NCI-H69 (cell line): Measurements from ENCODE around the gene FIBP.

Experiments
- DNase-seq: peaks from one replicate; lab custom pipeline; 2025; lab: John Stamatoyannopoulos, UW

Gene FIBP

DNA sequence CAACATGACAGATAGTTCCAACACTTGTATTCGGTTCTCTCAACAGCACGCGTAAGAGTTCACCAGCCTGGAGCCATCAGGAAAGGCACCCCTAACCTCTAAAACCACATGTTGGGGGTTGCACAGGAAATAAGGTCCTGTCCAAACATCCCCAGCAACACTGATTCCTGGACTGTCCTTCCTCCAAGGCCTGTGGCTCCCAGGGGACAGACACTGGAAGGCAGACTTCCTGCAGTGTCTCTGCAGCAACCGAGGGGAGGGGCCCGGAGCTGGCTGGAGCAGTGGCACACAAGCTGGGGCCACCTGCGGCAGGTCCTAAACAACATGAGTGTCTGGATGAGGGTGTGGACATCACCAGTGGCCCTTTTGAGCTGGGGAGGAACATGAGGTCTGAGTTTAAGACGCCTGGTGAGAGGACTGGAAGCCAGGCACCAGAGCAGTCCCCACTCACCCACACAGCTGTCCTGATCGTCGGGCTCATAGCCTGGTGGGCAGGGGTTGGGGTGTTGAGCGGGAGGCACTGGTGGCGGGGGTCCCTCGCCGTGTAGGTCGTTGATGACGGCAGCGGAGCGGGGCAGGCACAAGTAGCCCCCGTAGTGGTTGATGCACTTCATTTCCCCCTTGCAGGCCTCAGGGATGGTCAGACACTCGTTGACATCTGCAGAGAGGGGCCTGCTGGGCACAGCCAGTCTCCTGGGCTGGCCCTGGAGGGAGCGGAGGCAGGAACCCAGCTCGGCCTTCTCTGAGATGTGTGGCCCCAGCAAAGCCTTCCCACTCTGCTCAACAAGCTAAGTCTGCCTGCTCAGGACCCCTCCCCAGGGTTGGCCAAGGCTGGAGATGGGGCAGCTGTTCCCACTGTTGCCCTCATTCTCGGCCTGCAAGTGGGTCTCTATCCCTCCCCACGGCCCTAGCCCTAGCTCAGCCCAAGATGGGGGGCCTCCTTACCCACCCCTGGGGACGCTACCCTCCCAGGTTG is 17.3 kb downstream of the FIBP start:
- DNase-seq, result peak; percentile 86

DNA sequence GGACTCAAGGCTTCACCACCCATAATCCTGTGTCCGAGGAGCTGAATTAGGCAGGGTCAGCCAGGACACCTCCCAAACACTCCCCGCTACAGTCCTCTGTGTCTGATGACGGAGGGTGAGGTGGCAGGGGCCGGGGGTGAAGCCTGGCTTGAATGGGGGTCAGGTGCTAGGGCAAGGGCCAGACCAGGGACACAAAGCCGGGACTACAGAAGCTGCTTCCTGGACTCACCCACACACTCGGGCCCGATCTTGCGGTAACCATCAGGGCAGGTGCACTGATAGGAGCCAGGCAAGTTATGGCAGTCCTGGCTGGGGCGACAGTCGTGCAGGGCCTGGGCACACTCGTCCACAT is 18.0 kb downstream of the FIBP start:
- no peak for DNase-seq

- DNase-seq, result no peak
These were observed 18.5 kb downstream of the FIBP start for GRCh38 chr11:65869643-65870306.

DNA sequence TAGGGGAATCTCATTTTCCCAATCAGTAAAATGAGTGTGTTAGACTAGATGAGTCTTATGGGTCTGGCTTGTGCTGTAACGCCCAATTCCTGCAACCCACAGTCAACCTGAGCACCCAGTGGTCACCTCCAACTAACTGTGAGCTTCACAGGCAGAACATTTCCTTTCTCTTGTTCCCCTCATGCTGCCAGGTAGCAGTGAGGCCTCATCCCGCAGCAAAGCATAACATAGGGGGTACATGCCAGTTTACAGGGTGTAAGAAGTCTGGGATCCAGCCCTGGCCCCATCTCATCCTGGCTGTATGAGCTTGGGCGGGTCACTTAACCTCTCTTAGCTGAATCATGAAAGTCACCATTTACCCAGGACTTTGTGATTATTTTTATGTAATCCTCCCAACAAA is 19.4 kb downstream of the FIBP start:
- no peak for DNase-seq

DNA sequence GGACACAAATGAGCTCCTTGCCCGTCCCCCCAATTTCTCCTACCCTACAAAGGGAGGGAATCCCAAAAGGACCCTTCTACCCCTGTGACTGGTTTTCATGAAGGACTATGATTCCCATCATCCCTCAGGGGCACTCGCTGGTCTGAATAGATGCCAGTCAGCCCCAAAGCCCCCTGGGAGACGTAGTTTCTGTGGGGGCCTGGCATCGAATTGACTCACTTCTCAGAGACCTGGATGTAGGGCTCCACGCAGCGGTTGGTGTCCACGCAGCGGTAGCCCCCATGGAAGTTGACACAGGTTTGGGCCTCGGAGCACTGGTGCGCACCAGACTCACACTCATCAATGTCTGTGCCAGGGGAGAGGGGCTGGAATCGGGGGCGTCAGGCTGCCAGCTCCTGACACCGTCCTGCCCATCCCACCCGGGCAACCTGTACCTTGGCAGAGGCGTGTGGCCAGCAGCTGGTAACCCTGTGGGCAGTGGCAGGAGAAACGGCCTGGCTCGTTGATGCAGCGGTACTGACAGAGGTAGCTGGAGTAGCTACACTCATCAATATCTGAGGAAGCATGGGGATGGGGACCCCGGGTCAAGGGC is 20.1 kb downstream of the FIBP start:
- DNase-seq, result peak; percentile 72

DNA sequence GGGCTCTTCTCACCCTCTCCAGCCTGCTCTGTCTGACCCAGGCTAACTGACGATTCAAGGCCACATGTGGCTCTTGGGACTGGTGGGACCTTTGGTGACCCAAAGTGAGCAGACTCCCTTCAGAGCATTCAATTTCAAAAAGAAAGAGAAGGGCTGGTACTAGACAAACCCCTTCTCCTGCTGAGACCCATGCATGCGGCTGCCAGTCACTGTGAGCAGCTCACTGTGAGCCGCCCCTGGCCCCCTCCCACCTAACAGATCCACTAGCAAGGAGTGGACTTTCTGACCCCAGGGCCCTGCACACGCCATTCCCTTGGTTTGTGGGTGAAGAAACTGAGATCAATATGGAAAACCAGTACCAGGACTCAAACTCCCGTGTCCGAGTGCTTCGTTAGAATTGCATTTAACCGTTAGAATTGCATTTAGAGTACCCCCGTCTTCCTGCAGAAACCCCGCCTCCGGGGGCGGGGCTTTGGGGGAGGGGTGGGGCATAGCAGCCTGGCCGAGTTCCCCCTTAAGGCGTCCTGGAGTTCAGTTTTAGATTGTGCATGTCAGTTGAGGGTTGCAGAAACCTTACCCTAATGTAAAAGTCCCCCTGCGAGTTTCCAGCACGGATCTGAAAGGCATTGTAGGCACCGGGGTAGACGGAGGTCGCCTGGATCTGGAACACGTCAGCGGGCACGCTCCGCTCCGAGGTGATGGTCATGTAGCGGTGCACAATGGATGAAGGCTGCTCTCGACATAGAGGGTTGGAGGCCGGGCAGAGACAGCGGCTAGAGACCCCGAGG is 20.8 kb downstream of the FIBP start:
- DNase-seq, result peak; percentile 32

- no peak for DNase-seq
These were observed 21.6 kb downstream of the FIBP start for GRCh38 chr11:65866509-65867283.

- DNase-seq, result no peak
These were observed 22.6 kb downstream of the FIBP start for GRCh38 chr11:65865550-65866172.

DNA sequence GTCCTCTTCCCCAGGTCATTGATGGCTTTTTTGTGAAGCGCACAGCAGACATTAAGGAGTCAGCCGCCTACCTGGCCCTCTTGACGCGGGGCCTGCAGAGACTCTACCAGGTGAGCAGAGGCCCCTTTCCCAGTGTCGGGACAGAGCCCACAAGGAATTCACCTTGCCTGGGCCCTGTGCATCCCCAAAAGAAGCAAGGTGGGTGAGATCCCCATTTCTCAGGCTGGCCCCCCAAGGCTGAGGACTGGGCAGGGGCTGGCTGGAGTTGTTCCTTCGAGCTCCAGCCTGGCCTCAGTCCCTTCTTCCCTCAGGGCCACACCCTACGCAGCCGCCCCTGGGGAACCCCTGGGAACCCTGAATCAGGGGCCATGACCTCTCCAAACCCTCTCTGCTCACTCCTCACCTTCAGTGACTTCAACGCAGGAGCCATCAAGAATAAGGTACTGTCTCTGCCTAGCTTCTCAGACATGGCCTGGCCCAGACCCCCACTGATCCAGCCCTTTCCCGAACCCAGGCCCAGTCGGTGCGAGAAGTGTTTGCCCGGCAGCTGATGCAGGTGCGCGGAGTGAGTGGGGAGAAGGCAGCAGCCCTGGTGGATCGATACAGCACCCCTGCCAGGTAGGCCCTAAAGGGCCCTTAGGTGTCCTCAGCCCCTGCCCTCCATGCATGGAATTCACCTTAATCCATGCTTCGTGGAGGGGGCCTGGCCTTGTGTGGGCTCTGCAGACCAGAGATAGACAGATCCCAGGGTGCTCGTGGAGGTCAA is 23.4 kb downstream of the FIBP start:
- no peak for DNase-seq

- no peak for DNase-seq
These were observed 24.2 kb downstream of the FIBP start for GRCh38 chr11:65863889-65864705.

DNA sequence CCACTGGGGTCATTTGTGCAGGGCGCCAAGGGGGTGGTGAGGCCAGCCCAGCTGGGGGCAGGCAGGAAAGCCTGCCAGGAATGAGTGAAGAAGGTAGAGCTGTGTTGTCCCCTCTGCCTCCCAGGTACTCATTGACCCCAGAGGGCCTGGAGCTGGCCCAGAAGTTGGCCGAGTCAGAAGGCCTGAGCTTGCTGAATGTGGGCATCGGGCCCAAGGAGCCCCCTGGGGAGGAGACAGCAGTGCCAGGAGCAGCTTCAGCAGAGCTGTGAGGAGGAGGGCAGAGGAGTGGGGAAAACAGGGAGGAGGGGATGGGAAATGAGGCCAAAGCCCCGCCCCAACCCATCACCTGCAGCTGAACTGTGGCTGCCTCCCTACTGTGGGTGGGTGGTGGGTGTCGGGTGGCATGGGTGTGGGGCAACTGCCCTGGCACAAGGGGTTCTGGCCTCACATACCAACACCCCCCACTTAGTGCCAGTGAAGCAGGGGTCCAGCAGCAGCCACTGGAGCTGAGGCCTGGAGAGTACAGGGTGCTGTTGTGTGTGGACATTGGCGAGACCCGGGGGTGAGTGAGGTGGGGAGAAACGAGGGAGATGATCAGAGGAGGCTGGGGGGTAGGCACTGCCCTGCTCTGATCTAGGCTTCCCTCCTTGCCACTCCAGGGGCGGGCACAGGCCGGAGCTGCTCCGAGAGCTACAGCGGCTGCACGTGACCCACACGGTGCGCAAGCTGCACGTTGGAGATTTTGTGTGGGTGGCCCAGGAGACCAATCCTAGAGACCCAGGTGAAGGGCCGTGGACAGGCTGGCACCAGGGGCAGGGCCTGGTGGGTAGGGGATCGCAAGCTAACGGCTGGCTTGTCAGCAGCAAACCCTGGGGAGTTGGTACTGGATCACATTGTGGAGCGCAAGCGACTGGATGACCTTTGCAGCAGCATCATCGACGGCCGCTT is 25.1 kb downstream of the FIBP start:
- no peak for DNase-seq

- no peak for DNase-seq
These were observed 26.0 kb downstream of the FIBP start for GRCh38 chr11:65862191-65862735.

DNA sequence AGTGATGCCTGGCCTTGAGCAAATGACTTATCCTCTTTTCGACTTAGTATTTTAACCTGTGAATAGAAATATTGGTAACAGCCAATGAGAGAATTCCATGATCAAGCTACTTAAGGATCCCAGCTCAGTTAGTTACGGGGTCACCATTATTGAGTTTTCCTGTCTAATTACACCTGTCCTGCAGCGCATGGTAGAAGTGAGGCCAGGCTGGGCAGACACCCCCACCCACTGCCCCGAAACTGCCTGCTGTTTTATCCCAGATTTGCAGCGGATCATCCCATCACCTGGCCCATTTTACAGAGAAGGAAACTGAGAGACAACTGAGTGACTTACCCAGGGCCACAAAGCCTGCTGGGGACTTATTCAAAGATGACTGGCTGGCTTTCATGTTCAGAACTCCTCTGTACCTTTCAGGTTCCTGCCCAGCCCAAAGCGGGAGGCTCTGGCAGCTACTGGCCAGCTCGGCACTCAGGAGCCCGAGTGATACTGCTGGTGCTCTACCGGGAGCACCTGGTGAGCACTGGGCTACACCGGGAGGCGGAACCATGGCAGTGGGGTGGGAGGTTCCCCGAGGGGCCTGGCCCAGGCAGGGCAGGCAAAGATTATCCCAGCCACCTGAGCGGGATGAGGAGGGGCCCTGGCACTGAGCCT is 26.6 kb downstream of the FIBP start:
- DNase-seq, result no peak

- peak; percentile 67 for DNase-seq
These were observed 27.1 kb downstream of the FIBP start for GRCh38 chr11:65861165-65861505.

DNA sequence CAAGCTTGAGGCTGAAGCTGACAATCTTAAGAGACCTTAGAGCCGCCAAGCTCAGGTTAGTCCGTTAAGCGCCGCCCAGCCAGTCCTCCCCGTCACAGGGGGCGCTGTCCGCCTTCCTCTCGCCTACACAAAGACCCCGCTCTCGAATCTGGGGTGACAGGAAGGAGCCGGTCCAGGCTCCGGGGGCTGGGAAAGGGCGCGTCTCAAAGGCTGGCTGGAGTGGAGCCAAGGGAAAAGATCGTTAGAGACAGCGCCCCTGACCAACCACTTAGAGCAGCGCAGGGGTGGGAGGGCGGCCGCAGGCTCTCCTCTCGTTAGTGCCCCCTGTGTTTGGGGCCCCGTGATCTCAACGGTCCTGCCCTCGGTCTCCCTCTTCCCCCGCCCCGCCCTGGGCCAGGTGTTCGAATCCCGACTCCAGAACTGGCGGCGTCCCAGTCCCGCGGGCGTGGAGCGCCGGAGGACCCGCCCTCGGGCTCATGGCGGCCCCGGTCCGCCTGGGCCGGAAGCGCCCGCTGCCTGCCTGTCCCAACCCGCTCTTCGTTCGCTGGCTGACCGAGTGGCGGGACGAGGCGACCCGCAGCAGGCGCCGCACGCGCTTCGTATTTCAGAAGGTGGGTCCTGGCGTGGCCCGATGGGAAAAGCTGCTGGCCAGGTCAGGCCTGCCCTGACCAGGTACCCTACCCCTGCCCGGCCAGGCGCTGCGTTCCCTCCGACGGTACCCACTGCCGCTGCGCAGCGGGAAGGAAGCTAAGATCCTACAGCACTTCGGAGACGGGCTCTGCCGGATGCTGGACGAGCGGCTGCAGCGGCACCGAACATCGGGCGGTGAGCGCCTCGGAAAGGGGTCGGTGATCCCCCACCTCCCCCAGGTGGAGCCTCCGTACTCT is 27.8 kb downstream of the FIBP start, which contains the start of gene MUS81:
TSS of gene MUS81 (plus strand) at position 156 of the 887 bp plus-strand sequence. CDS start at position 477, 321 bp downstream.
- DNase-seq, result peak; percentile 100

DNA sequence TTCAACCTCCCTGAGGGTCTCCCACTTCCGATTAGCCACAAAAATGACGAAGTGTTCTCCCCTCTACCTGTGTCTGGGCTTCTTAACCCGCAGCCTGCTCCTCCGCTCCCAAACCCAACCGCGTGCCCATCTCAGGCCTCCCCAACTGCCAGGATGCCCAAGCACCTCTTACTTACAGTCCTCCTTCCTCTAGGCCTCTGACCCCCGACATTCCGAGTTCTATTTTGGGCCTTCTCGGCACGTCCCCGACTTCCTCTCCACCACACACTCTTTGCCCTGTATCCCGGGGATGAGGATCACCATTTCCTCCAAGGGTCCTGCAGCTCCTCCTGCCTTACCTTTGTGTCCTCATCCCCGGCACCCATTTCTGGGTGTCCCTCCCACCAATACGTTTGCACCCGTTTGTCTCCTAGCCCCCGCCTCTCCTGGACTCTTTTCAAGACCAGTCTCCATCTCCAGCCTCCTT is 28.4 kb downstream of the FIBP start:
- DNase-seq, result no peak
